ENCODE results near the gene ARPC4.

ARPC4 gene

DNA sequence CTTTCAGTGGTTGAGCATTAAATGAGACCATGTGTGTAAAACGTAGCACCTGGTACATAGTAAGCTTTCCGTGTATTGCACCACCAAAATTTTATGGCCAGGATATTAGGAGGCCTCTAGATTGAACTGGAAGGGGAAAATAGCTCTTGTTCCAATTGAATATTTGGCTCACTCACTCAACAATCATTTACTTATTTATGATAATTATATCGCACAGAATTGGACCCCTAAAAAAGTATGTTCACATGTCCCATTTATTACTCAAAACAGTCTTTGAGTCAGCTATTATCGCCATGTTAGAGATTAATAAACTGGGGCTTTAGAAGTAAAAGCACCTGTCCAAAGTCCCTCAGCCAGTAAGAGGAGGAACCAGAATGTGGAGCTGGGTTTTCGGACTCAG is 12.1 kb downstream of the ARPC4 start:
- H3K36me3 ChIP-seq (replicated peaks; ENCODE audit: insufficient read depth, low read length), result peaks cover 20% of the 10 kb centered on the region; the same call in 1 of the 2 replicates

DNA sequence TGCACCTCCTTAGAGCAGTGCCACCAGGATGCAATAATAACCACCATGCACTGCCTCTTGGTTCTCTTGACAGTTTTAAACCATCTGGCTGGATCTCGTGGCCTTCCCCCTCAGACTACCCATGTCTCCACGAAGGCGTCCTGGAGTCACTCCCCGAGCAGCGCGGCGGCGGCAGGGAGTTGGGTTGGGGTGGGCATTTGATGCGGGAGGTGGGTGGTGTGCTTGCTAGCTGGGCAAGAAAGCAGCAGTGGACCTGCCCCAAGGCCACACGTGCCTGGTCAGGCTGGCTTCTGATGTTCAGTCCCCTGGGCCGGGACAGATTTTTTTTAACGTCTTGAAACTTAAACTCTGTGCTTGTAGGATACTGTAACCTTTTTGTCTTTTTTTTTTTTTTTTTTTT is 13.3 kb downstream of the ARPC4 start:
- no peak for DNase-seq
- no peaks in the 10 kb centered on the region for H4K20me1 ChIP-seq (ENCODE audit: insufficient read depth, low read length)
- no peak overlapping the region for H3K4me2 ChIP-seq (ENCODE audit: low read depth, low read length)
- H3K9me2 ChIP-seq (replicated peaks; ENCODE audit: insufficient read depth, low read length), result no peaks in the 10 kb centered on the region
- H3K9ac ChIP-seq (ENCODE audit: low read length), result no peak overlapping the region
- no peaks in the 10 kb centered on the region for H3K9me3 ChIP-seq (replicated peaks; ENCODE audit: insufficient read depth, low read length)
- peaks cover 18% of the 10 kb centered on the region; the same call in 1 of the 2 replicates for H3K36me3 ChIP-seq (replicated peaks; ENCODE audit: insufficient read depth, low read length)
- H2AFZ ChIP-seq (ENCODE audit: low read length), result no peak overlapping the region
- no peaks in the 10 kb centered on the region for H3K4me1 ChIP-seq (ENCODE audit: low read length)
- H3K79me2 ChIP-seq (ENCODE audit: low read length), result no peaks in the 10 kb centered on the region
- TF ChIP-seq EZH2 (optimal IDR thresholded peaks at IDR 0.05; ENCODE audit: low read depth, low read length), result no peak
- TF ChIP-seq, protein P1, sequence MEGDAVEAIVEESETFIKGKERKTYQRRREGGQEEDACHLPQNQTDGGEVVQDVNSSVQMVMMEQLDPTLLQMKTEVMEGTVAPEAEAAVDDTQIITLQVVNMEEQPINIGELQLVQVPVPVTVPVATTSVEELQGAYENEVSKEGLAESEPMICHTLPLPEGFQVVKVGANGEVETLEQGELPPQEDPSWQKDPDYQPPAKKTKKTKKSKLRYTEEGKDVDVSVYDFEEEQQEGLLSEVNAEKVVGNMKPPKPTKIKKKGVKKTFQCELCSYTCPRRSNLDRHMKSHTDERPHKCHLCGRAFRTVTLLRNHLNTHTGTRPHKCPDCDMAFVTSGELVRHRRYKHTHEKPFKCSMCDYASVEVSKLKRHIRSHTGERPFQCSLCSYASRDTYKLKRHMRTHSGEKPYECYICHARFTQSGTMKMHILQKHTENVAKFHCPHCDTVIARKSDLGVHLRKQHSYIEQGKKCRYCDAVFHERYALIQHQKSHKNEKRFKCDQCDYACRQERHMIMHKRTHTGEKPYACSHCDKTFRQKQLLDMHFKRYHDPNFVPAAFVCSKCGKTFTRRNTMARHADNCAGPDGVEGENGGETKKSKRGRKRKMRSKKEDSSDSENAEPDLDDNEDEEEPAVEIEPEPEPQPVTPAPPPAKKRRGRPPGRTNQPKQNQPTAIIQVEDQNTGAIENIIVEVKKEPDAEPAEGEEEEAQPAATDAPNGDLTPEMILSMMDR (IDR thresholded peaks at IDR 0.05; ENCODE audit: low read length), result no peak
- TF ChIP-seq EZH2phosphoT487 (IDR thresholded peaks at IDR 0.05; ENCODE audit: low read length), result no peak
- H3K27me3 ChIP-seq (replicated peaks; ENCODE audit: insufficient read depth, low read length), result no peaks in the 10 kb centered on the region
- H3F3A ChIP-seq (ENCODE audit: insufficient read depth, low read length), result peaks cover 11% of the 10 kb centered on the region; the same call in 1 of the 2 replicates
- no peak overlapping the region for H3K4me3 ChIP-seq (ENCODE audit: low read length)
- no peak overlapping the region for H3K27ac ChIP-seq (ENCODE audit: low read length)

More for the DNA sequence above, 12.1 kb downstream of the ARPC4 start:
- TF ChIP-seq EZH2phosphoT487 (IDR thresholded peaks at IDR 0.05; ENCODE audit: low read length) (no peak), EZH2 (optimal IDR thresholded peaks at IDR 0.05; ENCODE audit: low read depth, low read length) (no peak)
- TF ChIP-seq, protein P1 (IDR thresholded peaks at IDR 0.05; ENCODE audit: low read length), result no peak
- Histone ChIP-seq H3K4me2 (ENCODE audit: low read depth, low read length) (no peak overlapping the region), H3K4me3 (ENCODE audit: low read length) (no peak overlapping the region), H3K79me2 (ENCODE audit: low read length) (no peaks in the 10 kb centered on the region), H2AFZ (ENCODE audit: low read length) (no peak overlapping the region), H4K20me1 (ENCODE audit: insufficient read depth, low read length) (no peaks in the 10 kb centered on the region), H3K27ac (ENCODE audit: low read length) (no peak overlapping the region), H3K9me2 (replicated peaks; ENCODE audit: insufficient read depth, low read length) (no peaks in the 10 kb centered on the region), H3K9ac (ENCODE audit: low read length) (no peak overlapping the region), H3K4me1 (ENCODE audit: low read length) (no peaks in the 10 kb centered on the region), H3F3A (ENCODE audit: insufficient read depth, low read length) (peaks cover 11% of the 10 kb centered on the region; the same call in 1 of the 2 replicates), H3K9me3 (replicated peaks; ENCODE audit: insufficient read depth, low read length) (no peaks in the 10 kb centered on the region), H3K27me3 (replicated peaks; ENCODE audit: insufficient read depth, low read length) (no peaks in the 10 kb centered on the region)
- DNase-seq, result no peak

DNA sequence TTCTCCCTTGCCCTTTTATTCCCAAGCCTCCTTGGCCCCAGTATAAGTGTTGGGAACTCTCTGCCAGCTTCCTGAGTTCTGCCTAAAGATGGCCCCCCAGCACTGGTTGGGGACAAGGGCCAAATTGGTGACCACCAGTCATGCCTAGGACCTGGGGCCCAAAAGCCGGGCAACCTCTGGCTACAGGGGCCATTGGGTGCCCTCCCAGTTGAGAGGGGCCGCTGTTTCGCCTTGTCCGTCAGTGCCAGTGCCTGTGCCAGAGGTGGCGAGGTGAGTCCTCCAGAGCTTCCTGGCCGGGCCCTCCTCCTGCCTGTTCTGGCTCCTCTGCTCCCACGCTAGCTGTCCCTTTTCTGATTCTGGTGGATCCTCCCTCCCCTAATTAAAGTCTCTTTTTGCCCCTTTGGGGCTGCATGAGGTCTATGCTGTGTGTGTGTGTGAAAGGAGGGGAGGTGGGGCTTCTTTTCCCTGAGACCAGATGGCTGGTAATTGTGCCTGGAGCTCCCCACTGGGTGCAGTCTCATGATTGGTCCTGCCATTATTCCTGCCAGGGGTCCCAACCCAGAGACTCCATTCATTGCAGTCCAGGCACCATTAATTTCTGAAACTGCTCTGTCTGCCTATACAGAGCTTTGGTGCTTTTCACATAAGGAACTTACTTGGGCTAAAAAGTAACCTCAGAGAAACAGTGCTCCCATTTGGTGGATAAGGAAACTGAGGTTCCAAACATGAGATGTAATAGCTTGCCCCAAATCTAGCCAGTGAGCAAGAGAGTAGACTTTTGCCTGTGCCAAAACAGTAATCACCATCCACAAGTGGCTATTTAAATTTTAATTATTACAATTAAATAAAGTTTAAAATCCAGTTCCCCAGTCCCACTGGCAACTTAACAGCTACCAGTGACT is 14.1 kb downstream of the ARPC4 start:
- Histone ChIP-seq H3K27ac (ENCODE audit: low read length) (no peak overlapping the region), H3K79me2 (ENCODE audit: low read length) (no peaks in the 10 kb centered on the region), H3K4me2 (ENCODE audit: low read depth, low read length) (no peak overlapping the region), H3K9me2 (replicated peaks; ENCODE audit: insufficient read depth, low read length) (no peaks in the 10 kb centered on the region), H3K4me3 (ENCODE audit: low read length) (no peak overlapping the region), H4K20me1 (ENCODE audit: insufficient read depth, low read length) (no peaks in the 10 kb centered on the region), H3K27me3 (replicated peaks; ENCODE audit: insufficient read depth, low read length) (no peaks in the 10 kb centered on the region), H3F3A (ENCODE audit: insufficient read depth, low read length) (peaks cover 11% of the 10 kb centered on the region; the same call in 1 of the 2 replicates), H2AFZ (ENCODE audit: low read length) (no peak overlapping the region), H3K9me3 (replicated peaks; ENCODE audit: insufficient read depth, low read length) (no peaks in the 10 kb centered on the region), H3K4me1 (ENCODE audit: low read length) (no peaks in the 10 kb centered on the region), H3K36me3 (replicated peaks; ENCODE audit: insufficient read depth, low read length) (0 out of 2 replicates have a peak, but pooled peaks cover 15% of the 10 kb centered on the region), H3K9ac (ENCODE audit: low read length) (no peak overlapping the region)
- DNase-seq, result no peak
- TF ChIP-seq, protein P1 (IDR thresholded peaks at IDR 0.05; ENCODE audit: low read length), result no peak
- no peak for TF ChIP-seq EZH2phosphoT487 (IDR thresholded peaks at IDR 0.05; ENCODE audit: low read length)
- TF ChIP-seq EZH2 (optimal IDR thresholded peaks at IDR 0.05; ENCODE audit: low read depth, low read length), result no peak

All from MM.1S (cell line).